GM10248 (cell line): ENCODE results near the gene KCNK5.

Source experiments
- CTCF ChIA-PET: fragments of 300-600 bp; sonication (Branson Sonifier 250); formaldehyde crosslinking; extraction: SDS; loops from one replicate; lab custom pipeline; 2021; ENCODE audit warnings: antibody characterized with exemption; lab: Yijun Ruan, JAX
- POLR2A ChIA-PET: fragments of 350-650 bp; sonication (Branson Sonifier 250); formaldehyde crosslinking; extraction: SDS; loops from one replicate; lab custom pipeline; 2020; ENCODE audit warnings: antibody characterized with exemption; lab: Yijun Ruan, JAX
- DNase-seq: peaks from one replicate; pipeline ENCODE4 v3.0.0; 2012; ENCODE audit errors: extremely low spot score
- CTCF ChIP-seq: IDR thresholded peaks from 2 replicates; pipeline ENCODE4 v1.5.1; 2012; ENCODE audit warnings: mild to moderate bottlenecking, low read depth; ENCODE audit errors: extremely low read depth, missing control alignments, control extremely low read depth

The KCNK5 gene

GRCh38 chr6:39197922-39198500, 31.3 kb downstream of the KCNK5 start:
- no peak for DNase-seq
- TF ChIP-seq CTCF: no peak
- POLR2A ChIA-PET: no interaction called here
- CTCF ChIA-PET: interaction anchor here (0.9 to 2.3 kb wide), 5 partner anchors 8 to 112 kb away, joined by 3 to 12 read pairs (median 4); no protein-coding TSS in a partner anchor

- ChIA-PET POLR2A (no interaction called here), CTCF (interaction anchor here (0.9 to 2.3 kb wide), 5 partner anchors 9 to 325 kb away, joined by 3 to 12 read pairs (median 4); no protein-coding TSS in a partner anchor)
- no peak for TF ChIP-seq CTCF
- DNase-seq: no peak
Measured at GRCh38 chr6:39197521-39197920, 31.8 kb downstream of the KCNK5 start.

GRCh38 chr6:39196673-39197091, 32.6 kb downstream of the KCNK5 start:
- no peak for TF ChIP-seq CTCF
- ChIA-PET POLR2A (no interaction called here), CTCF (interaction anchor here (1.2 to 2.3 kb wide), 3 partner anchors 10 to 324 kb away, joined by 3 to 12 read pairs (median 9); no protein-coding TSS in a partner anchor)
- DNase-seq: no peak

- no peak for TF ChIP-seq CTCF
- POLR2A ChIA-PET: no interaction called here
- DNase-seq: no peak
- CTCF ChIA-PET: interaction anchor here (2.3 kb wide), 1 partner anchor 30 kb away, joined by 12 read pairs; no protein-coding TSS in a partner anchor
Measured at GRCh38 chr6:39195792-39196385, 33.4 kb downstream of the KCNK5 start.

GRCh38 chr6:39194466-39194865, 34.8 kb downstream of the KCNK5 start:
- DNase-seq: no peak
- CTCF ChIA-PET: no interaction called here
- no peak for TF ChIP-seq CTCF
- POLR2A ChIA-PET: no interaction called here

- ChIA-PET CTCF (interaction anchor here (1.5 to 2.8 kb wide), 2 partner anchors 11 to 22 kb away, joined by 3 to 9 read pairs; no protein-coding TSS in a partner anchor), POLR2A (no interaction called here)
- DNase-seq: no peak
- no peak for TF ChIP-seq CTCF
Measured at GRCh38 chr6:39193201-39193791, 36.0 kb downstream of the KCNK5 start.
